COLO668 (cell line): ENCODE measurements around the gene GM2A.

ENCODE experiments used
- DNase-seq: peaks from one replicate; lab custom pipeline; 2025; ENCODE audit not compliant: unreplicated experiment; lab: John Stamatoyannopoulos, UW

Gene GM2A

GRCh38 chr5:151252762-151253604, at the start of gene GM2A:
Gene GM2A (plus strand): TSS chr5:151253185. CDS start chr5:151253217, 32 bp downstream.
- DNase-seq = peak; percentile 93

- DNase-seq = no peak
Observed at GRCh38 chr5:151204051-151204450, 48.9 kb upstream of the GM2A start.

- no peak for DNase-seq
Observed at GRCh38 chr5:151205411-151205810, 47.6 kb upstream of the GM2A start.

GRCh38 chr5:151208481-151208914, 44.5 kb upstream of the GM2A start:
- no peak for DNase-seq

- no peak for DNase-seq
Observed at GRCh38 chr5:151212406-151212798, 40.6 kb upstream of the GM2A start.

GRCh38 chr5:151213803-151214613, 39.0 kb upstream of the GM2A start:
- no peak for DNase-seq

- DNase-seq = no peak
Observed at GRCh38 chr5:151214614-151215545, 38.1 kb upstream of the GM2A start.

GRCh38 chr5:151215546-151215880, 37.5 kb upstream of the GM2A start:
- DNase-seq = no peak

- no peak for DNase-seq
Observed at GRCh38 chr5:151216781-151217180, 36.2 kb upstream of the GM2A start.

- no peak for DNase-seq
Observed at GRCh38 chr5:151218177-151218576, 34.8 kb upstream of the GM2A start.

- DNase-seq = no peak
Observed at GRCh38 chr5:151219138-151219537, 33.8 kb upstream of the GM2A start.

GRCh38 chr5:151219789-151220188, 33.2 kb upstream of the GM2A start:
- DNase-seq = no peak

GRCh38 chr5:151221574-151221973, 31.4 kb upstream of the GM2A start:
- no peak for DNase-seq

GRCh38 chr5:151222054-151222789, 30.8 kb upstream of the GM2A start:
- DNase-seq = no peak

- DNase-seq = no peak
Observed at GRCh38 chr5:151222790-151223446, 30.1 kb upstream of the GM2A start.

GRCh38 chr5:151223447-151224264, 29.3 kb upstream of the GM2A start, which contains the start of gene CCDC69:
Gene CCDC69 (minus strand): TSS chr5:151224092. CDS start chr5:151223970, 122 bp downstream.
- peak; percentile 57 for DNase-seq

GRCh38 chr5:151224372-151224771, 28.6 kb upstream of the GM2A start:
- no peak for DNase-seq

- DNase-seq = no peak
Observed at GRCh38 chr5:151225071-151225470, 27.9 kb upstream of the GM2A start.

- DNase-seq = no peak
Observed at GRCh38 chr5:151225475-151225874, 27.5 kb upstream of the GM2A start.
